HCT116 (cell line): ENCODE results near the gene LAMTOR3. TPM values are rescaled to one million over a fixed set of nuclear protein-coding genes. Genes with fewer than 3 reads are reported as not detected.

ENCODE experiments used
- ATAC-seq: fragments of 200-7000 bp; cut with Tn5 transposase; 2 replicates; pipeline ENCODE4 v1.9.1; 2020; ENCODE audit warnings: mild to moderate bottlenecking, moderate library complexity
- BruUV-seq: library from RNA; stranded (reverse); fragments of 400-500 nt; replicated peaks from 2 replicates; lab custom pipeline; 2021; lab: Mats Ljungman, UMichigan
- CTCF ChIA-PET: fragments of 300-600 bp; sonication (Branson Sonifier 250); formaldehyde crosslinking; loops from one replicate; lab custom pipeline; 2021; ENCODE audit warnings: antibody characterized with exemption; lab: Charles Lee
- POLR2A ChIA-PET: fragments of 300-600, 350-600 bp; sonication (Branson Sonifier 250); formaldehyde crosslinking; loops from one replicate; lab custom pipeline; 2021; ENCODE audit warnings: antibody characterized with exemption; lab: Charles Lee
- RAD21 ChIA-PET, 2 experiments: fragments of 300-600 bp; sonication (Branson Sonifier 250); formaldehyde crosslinking; loops; one replicate each; lab custom pipeline; 2023; ENCODE audit warnings: low total read pairs in 2 of 2; ENCODE audit not compliant: uncharacterized antibody in 2 of 2, unreplicated experiment in 2 of 2, low non-redundant PET in 1 of 2; lab: Charles Lee
- DNase-seq: peaks from one replicate; pipeline ENCODE4 v3.0.0-alpha.2; 2010; ENCODE audit warnings: low read depth, low spot score
- H2AFZ ChIP-seq: fragments of 200-600 bp; shearing (Covaris generic), sonication (generic); 2 replicates; pipeline ENCODE4 v1.6.1; 2017; ENCODE audit warnings: low read depth, mixed run types, mixed read lengths, antibody characterized with exemption, low read length; ENCODE audit not compliant: poor library complexity, severe bottlenecking
- H3K27ac ChIP-seq: 2 replicates; pipeline ENCODE4 v1.5.1; 2012; ENCODE audit warnings: low read depth, low read length
- H3K27me3 ChIP-seq: fragments of 200-600 bp; sonication (generic); 2 replicates; pipeline ENCODE4 v1.6.1; 2016; ENCODE audit warnings: mixed run types, low read length, mixed read lengths; ENCODE audit not compliant: insufficient read depth
- H3K36me3 ChIP-seq, 2 experiments: fragments of 200-500 bp in 1 of 2; fragments of 200-600 bp in 1 of 2; sonication (Bioruptor generic) in 1 of 2; sonication (generic) in 1 of 2; 2 replicates each; pipeline versions ENCODE4 v1.5.1 to v1.6.1; 2014 to 2016; ENCODE audit warnings: low read length in 2 of 2, inconsistent platforms in 1 of 2, mixed read lengths in 1 of 2, mixed run types in 1 of 2; ENCODE audit not compliant: insufficient read depth in 2 of 2, control insufficient read depth in 1 of 2
- H3K4me1 ChIP-seq, 2 experiments: fragments of 200-600 bp in 1 of 2; sonication (generic) in 1 of 2; 2 replicates each; pipeline versions ENCODE4 v1.5.1 to v1.6.1; 2012 to 2017; ENCODE audit warnings: low read length in 2 of 2, inconsistent platforms in 1 of 2, mild to moderate bottlenecking in 1 of 2, mixed read lengths in 1 of 2, mixed run types in 1 of 2, moderate library complexity in 1 of 2; ENCODE audit not compliant: insufficient read depth in 2 of 2, control insufficient read depth in 1 of 2
- H3K4me2 ChIP-seq: fragments of 200-600 bp; sonication (generic); 2 replicates; pipeline ENCODE4 v1.6.1; 2017; ENCODE audit warnings: mixed run types, low read length, mixed read lengths
- H3K4me3 ChIP-seq, 2 experiments: fragments of 200-600 bp in 1 of 2; sonication (generic) in 1 of 2; replicated peaks in 1 of 2; 2 replicates each; pipeline ENCODE4 v1.5.1; 2011 to 2016; ENCODE audit warnings: low read length in 2 of 2, control low read depth in 1 of 2, low read depth in 1 of 2, mild to moderate bottlenecking in 1 of 2, mixed read lengths in 1 of 2, mixed run types in 1 of 2
- H3K79me2 ChIP-seq: fragments of 200-600 bp; sonication (generic); 2 replicates; pipeline ENCODE4 v1.6.1; 2017; ENCODE audit warnings: mild to moderate bottlenecking, mixed run types, low read length, moderate library complexity, mixed read lengths; ENCODE audit not compliant: insufficient read depth
- H3K9ac ChIP-seq: fragments of 200-600 bp; sonication (generic); 2 replicates; pipeline ENCODE4 v1.6.1; 2016; ENCODE audit warnings: low read length, mixed read lengths
- H3K9me2 ChIP-seq: fragments of 200-600 bp; sonication (generic), shearing (Covaris generic); 2 replicates; pipeline ENCODE4 v1.6.1; 2017; ENCODE audit warnings: mixed run types, mild to moderate bottlenecking, moderate library complexity; ENCODE audit not compliant: insufficient read depth
- H3K9me3 ChIP-seq, 2 experiments: fragments of 200-500 bp in 1 of 2; fragments of 200-600 bp in 1 of 2; sonication (Bioruptor generic) in 1 of 2; sonication (generic) in 1 of 2; 2 replicates each; pipeline ENCODE4 v1.6.1; 2014 to 2017; ENCODE audit warnings: low read length in 2 of 2, mixed read lengths in 2 of 2, inconsistent platforms in 1 of 2, low read depth in 1 of 2, mild to moderate bottlenecking in 1 of 2, mixed run types in 1 of 2, moderate library complexity in 1 of 2; ENCODE audit not compliant: control insufficient read depth in 1 of 2, insufficient read depth in 1 of 2
- H4K20me1 ChIP-seq: fragments of 200-600 bp; sonication (generic), shearing (Covaris generic); 2 replicates; pipeline ENCODE4 v1.6.1; 2017; ENCODE audit warnings: mixed run types, mild to moderate bottlenecking, moderate library complexity; ENCODE audit not compliant: insufficient read depth
- CBX3 ChIP-seq: IDR thresholded peaks from 2 replicates; pipeline ENCODE4 v1.6.1; 2012; ENCODE audit warnings: low read depth
- CEBPB ChIP-seq: IDR thresholded peaks from 2 replicates; pipeline ENCODE4 v1.6.1; 2012; ENCODE audit warnings: low read depth
- EGR1 ChIP-seq: IDR thresholded peaks from 2 replicates; pipeline ENCODE4 v1.6.1; 2012; ENCODE audit warnings: low read depth
- ELF1 ChIP-seq: IDR thresholded peaks from 2 replicates; pipeline ENCODE4 v1.6.1; 2012; ENCODE audit warnings: low read depth, borderline replicate concordance
- EZH2 ChIP-seq: fragments of 200-600 bp; sonication (generic); IDR thresholded peaks from 2 replicates; pipeline ENCODE4 v1.6.1; 2017; ENCODE audit warnings: antibody characterized with exemption, mixed run types
- EZH2phosphoT487 ChIP-seq: fragments of 200-600 bp; IDR thresholded peaks from 2 replicates; pipeline ENCODE4 v1.6.1; 2018; ENCODE audit warnings: antibody characterized with exemption, borderline replicate concordance
- MAX ChIP-seq: IDR thresholded peaks from 2 replicates; pipeline ENCODE4 v1.6.1; 2012
- RAD21 ChIP-seq: IDR thresholded peaks from 2 replicates; pipeline ENCODE4 v1.6.1; 2012; ENCODE audit warnings: low read depth, mild to moderate bottlenecking
- SIN3A ChIP-seq: IDR thresholded peaks from 2 replicates; pipeline ENCODE4 v1.6.1; 2012; ENCODE audit warnings: low read depth
- SP1 ChIP-seq: IDR thresholded peaks from 2 replicates; pipeline ENCODE4 v1.6.1; 2012; ENCODE audit warnings: low read depth
- TCF7L2 ChIP-seq: IDR thresholded peaks from 2 replicates; pipeline ENCODE4 v1.7.0; 2011; ENCODE audit warnings: borderline replicate concordance, inconsistent platforms; ENCODE audit not compliant: insufficient read depth, insufficient read length; ENCODE audit errors: extremely low read depth
- YY1 ChIP-seq: IDR thresholded peaks from 2 replicates; pipeline ENCODE4 v1.6.1; 2011; ENCODE audit warnings: low read length, low read depth, moderate library complexity, mild to moderate bottlenecking; ENCODE audit not compliant: insufficient replicate concordance; ENCODE audit errors: extremely low read depth
- intact Hi-C: fragments of 100-400 bp; cut with micrococcal nuclease; formaldehyde crosslinking; loops from 2 replicates; pipeline ENCODE4 v1.10.0; 2022
- total RNA-seq: library from RNA; stranded (reverse); gene quantifications from one replicate; pipeline ENCODE4 v1.2.1, GENCODE V29; 2021; ENCODE audit not compliant: unreplicated experiment
- TF ChIP-seq, protein P1 (sequence below): IDR thresholded peaks from 2 replicates; pipeline ENCODE4 v1.6.1; 2012

LAMTOR3 gene
- total RNA-seq, 1 experiment from 2014 or later = 21.0 TPM

DNA sequence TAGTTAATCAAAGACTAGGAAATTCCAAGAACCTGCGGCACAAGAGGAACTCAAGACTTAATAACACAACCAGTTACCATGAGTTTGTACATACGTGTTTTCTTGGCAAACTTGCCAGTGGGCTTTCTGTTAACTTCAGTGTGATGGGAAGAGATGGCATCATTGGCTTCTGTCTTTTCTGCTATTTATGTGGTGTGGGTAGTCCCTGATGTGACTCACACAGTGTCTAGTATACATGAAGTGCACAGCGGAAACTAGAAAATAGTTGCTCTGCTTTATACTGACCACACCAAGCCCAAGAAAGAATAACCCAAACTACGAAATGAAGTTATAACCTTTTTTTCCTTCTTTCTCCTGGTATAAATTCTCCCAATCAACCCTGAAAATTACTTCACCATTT is 53.1 kb downstream of the LAMTOR3 start:
- TF ChIP-seq EZH2phosphoT487 = no peak
- no peak for TF ChIP-seq RAD21
- TF ChIP-seq, protein P1, sequence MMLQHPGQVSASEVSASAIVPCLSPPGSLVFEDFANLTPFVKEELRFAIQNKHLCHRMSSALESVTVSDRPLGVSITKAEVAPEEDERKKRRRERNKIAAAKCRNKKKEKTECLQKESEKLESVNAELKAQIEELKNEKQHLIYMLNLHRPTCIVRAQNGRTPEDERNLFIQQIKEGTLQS = no peak
- TF ChIP-seq MAX = no peak
- TF ChIP-seq, all 23 proteins: peak for 0
- H3K79me2 ChIP-seq = no peaks in the 10 kb centered on the region
- ChIA-PET POLR2A (no interaction called here), CTCF (no interaction called here), RAD21 (no interaction called here)
- no peak overlapping the region for H3K9ac ChIP-seq
- no peaks in the 10 kb centered on the region for H4K20me1 ChIP-seq
- no peaks in the 10 kb centered on the region for H3K27me3 ChIP-seq
- DNase-seq = no peak
- H3K9me2 ChIP-seq = peaks cover 5% of the 10 kb centered on the region; the same call in 1 of the 2 replicates
- H3K4me3 ChIP-seq = no peak overlapping the region
- peaks cover 0 to 12% of the 10 kb centered on the region in 2 experiments; a peak in 2 of 4 replicates for H3K4me1 ChIP-seq
- no peak overlapping the region for H3K27ac ChIP-seq
- no peak overlapping the region for H2AFZ ChIP-seq
- ATAC-seq = no peak
- BruUV-seq = no TSS peak
- no peak overlapping the region for H3K4me2 ChIP-seq
- intact Hi-C loops = no loop called here
- no peaks in the 10 kb centered on the region for H3K9me3 ChIP-seq
- no peaks in the 10 kb centered on the region for H3K36me3 ChIP-seq

DNA sequence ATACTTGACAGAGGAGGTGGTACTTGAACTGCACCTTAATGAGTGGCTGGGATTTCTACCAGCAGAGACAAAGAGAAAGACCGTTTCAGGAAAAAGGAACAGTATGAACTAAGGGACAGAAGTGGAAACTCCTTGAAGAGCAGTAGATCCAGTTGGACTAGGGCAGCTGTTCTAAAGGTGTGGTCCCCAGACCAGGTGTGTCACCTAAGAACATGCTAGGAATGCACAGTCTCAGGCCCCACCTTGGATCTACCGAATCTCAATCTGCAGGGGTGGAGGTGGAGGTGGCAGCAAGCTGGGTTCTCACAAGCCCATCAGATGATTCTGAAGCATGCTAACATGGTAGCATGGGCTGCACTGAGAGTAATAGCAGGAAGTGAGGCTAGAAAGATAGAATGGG is 55.3 kb downstream of the LAMTOR3 start:
- Histone ChIP-seq H3K9ac (no peak overlapping the region), H3K79me2 (no peaks in the 10 kb centered on the region), H3K9me3 (no peaks in the 10 kb centered on the region), H2AFZ (no peak overlapping the region), H3K4me3 (no peak overlapping the region), H3K36me3 (no peaks in the 10 kb centered on the region), H3K4me1 (peaks cover 0 to 8% of the 10 kb centered on the region in 2 experiments; a peak in 2 of 4 replicates), H4K20me1 (no peaks in the 10 kb centered on the region), H3K4me2 (peak overlapping the region; percentile 19; the same call in 1 of the 2 replicates), H3K9me2 (peaks cover 5% of the 10 kb centered on the region; the same call in 1 of the 2 replicates), H3K27me3 (no peaks in the 10 kb centered on the region), H3K27ac (no peak overlapping the region)
- intact Hi-C loops = no loop called here
- CTCF ChIA-PET = no interaction called here
- no peak for DNase-seq
- ATAC-seq = 0 out of 2 replicates have a peak, but pooled peaks have one; percentile 32
- RAD21 ChIA-PET = no interaction called here
- no TSS peak for BruUV-seq
- no peak for TF ChIP-seq CBX3
- TF ChIP-seq CEBPB = no peak
- TF ChIP-seq, protein P1 = no peak
- no peak for TF ChIP-seq TCF7L2
- TF ChIP-seq EZH2 = no peak
- TF ChIP-seq YY1 = no peak
- no peak for TF ChIP-seq SIN3A
- no peak for TF ChIP-seq ELF1
- TF ChIP-seq MAX = no peak
- TF ChIP-seq EGR1 = no peak
- no peak for TF ChIP-seq SP1
- POLR2A ChIA-PET = no interaction called here
